ENCODE data around the gene FAM156A.
"Not testable (repeated sequence)": the region's sequence is repeated elsewhere in the genome, so short reads cannot be mapped to it uniquely, and the experiment has no call there.

FAM156A gene, protein sequence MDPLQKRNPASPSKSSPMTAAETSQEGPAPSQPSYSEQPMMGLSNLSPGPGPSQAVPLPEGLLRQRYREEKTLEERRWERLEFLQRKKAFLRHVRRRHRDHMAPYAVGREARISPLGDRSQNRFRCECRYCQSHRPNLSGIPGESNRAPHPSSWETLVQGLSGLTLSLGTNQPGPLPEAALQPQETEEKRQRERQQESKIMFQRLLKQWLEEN

DNA sequence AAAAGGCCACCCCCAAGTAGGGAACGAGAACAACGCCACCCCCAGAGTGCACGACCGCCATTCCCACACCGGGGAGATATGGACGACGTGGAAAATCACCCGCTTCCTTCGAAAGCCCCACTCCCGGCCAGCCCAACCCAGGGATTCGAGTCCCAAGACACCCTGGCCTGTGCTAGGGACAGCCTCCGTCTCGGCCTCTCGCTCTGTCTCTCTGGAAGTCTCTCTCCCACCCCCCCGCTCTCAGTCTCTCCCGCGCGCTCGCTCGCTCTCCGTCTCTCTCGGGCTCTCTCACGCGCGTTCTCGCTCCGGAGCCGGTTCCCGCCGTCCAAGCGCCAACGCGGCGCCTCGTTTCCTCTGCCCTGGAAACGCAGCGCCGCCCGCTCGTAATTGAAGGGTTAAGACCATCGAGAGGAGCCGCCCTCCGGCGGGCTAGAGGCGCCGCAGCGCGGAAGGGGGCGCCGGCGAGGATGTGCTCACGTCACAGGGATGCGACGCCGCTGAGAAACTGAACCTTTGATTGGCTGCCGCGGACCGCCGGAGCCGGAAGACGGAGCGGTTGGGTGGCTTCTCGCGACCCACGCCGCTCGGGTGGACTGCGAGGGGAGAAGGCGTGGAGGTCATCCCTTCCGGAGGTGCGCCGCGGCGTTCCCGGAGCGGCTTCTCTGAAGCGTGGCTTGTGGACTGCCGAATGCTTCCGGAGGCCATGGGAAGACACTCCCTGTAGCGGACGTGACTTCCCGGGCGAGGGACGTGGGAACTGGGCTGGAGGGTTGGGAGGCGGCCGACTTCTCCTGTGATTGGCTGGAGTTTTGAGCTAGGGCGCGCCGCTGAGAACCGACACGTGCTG, at the start of gene FAM156A:
Gene FAM156A, minus strand, starts transcription at position 406 of the 847 bp plus-strand sequence. CDS start 9,930 bp downstream, outside the sequence.
- not testable (repeated sequence) for DNase-seq (ENCODE audit: extremely low read depth in 1 of 2, low read depth in 1 of 2)

DNA sequence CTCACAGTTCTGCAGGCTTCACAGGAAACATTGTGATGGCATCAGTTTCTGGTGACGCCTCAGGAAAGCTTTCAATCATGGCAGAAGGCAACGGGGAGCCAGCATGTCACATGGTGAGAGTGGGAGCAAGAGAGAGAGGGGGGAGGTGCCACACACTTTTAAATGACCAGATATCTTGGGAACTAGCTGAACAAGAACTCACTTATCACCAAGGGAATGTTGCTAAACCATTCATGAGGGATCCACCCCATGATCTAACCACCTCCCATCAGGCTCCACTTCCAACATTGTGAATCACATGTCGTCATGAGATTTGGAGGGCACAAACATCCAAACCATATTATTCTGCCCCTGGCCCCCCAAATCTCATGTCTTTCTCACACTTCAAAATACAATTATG, 47.0 kb upstream of the FAM156A start:
- DNase-seq (ENCODE audit: extremely low read depth in 1 of 2, low read depth in 1 of 2): no peak

DNA sequence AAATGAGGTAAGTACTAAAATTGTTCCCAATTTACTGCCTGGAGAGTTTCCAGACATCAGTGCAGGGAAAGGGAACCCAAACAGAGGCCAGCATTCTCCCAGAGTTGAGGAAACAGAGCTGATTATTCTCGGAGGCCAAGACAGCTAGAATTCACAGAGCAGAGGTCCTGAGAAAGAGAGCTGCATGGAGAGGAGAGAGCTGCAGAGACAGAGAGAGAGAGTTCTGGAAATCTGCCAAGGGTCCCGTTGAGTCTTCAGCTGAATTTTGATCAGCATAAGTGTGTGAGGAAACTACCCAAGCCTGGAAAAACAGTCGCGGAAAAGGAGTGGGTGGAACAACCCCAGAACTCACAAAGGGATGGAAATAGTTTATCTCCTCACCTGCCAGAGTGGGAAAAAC, 46.5 kb upstream of the FAM156A start:
- no peak for DNase-seq (ENCODE audit: extremely low read depth in 1 of 2, low read depth in 1 of 2)

DNA sequence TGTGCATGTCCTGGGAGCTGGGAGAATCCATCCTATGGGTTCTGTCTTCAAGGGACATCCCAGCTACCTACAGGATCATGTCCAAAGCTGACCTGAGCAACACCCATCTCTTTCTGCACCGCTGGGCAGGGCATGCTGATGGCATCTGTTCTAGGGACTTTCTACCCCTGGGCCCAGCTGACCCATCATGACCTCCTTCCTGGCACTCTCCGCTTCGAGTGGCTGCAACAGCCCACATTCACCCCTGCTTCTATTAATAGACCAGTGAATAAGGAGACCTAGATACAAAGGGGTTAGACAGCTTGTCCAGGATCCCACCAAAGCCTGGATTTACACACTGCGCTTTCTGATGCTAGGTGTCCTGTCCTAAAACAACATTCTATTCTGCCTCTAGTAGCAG, 45.7 kb upstream of the FAM156A start:
- DNase-seq (ENCODE audit: extremely low read depth in 1 of 2, low read depth in 1 of 2): no peak

DNA sequence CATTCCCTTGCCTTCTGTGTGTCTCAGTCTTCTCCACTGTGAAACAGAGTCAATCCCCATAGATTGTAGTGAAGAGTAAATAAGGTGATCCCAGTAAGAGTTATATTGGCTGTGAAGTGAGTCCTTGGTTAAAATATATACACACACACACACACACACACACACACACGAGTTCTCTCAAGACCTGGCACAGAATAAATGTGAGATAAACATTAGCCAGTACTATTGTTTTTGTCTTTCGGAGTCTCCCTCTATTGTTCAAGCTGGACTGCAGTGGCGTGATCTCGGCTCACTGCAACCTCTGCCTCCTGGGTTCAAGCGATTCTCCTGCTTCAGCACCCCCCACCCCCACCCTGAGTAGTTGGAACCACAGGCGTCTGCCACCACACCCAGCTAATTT, 44.8 kb upstream of the FAM156A start:
- DNase-seq (ENCODE audit: extremely low read depth in 1 of 2, low read depth in 1 of 2): no peak

DNA sequence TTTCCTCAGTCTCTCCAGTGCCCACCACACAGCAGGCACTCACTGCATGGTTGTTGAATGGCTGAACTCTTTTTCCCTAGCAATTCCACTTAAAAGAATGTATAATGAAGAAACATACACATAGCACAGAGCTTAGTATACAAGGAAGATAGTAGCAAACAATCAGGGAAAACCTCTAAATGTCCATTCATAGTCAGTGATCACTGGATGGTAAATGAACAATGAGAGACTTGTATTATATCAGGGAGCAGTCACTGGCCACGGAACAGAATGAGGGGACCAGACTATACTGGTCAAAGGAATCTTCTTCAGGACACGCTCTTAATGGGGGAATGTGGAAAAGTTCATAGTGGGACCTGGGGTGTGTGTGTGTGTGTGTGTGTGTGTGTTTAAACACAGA, 43.6 kb upstream of the FAM156A start:
- DNase-seq (ENCODE audit: extremely low read depth in 1 of 2, low read depth in 1 of 2): no peak

DNA sequence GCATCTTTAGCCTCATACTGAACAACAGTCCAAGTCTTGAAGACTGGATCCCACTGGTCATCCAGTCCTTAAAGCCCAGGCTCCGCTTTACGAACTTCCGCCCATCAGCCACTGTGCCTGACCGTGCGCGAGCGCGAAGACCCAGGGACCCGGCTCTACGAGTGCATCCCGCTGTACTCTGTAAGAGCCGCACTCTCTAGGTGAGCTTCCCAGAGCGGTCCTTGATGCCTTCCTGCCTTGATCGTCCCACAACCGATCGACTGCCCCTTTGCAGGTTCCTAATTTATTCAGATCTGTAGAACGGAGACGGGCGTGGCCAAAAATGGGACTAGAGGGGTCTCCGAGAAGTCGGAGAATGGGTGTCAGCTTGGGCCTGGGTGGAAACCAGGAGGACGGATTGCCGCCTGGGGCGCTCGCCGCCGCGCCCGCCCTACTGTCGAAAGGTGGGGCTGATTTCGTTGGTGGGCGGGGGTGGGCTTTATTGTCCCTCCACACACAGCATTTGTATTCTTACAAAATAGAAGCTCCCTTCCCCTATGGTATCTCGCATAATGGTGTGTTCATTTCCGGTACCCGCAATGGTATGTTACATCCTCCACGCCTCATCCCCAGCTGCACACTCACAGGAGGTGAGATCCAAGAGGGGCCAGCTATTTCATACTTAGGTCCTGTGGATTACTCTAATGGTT, 42.3 kb upstream of the FAM156A start:
- DNase-seq (ENCODE audit: extremely low read depth in 1 of 2, low read depth in 1 of 2): no peak

DNA sequence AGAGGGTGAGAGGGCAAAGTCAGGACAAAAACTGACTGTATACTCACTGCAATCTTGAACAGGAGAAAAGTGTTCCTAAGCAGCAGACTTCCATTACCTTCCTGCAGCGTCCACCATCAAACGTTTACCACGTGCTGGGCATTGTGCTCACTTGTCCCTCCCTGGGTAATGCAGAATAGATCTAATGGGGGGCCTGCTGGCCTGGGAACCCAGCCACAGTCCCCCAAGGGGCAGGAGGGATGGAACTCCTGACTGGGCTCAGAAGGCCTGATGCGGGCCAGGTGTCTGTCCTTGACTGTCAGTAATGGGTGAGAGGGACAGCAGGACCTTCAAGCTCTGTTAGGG, 37.6 kb upstream of the FAM156A start:
- DNase-seq (ENCODE audit: extremely low read depth in 1 of 2, low read depth in 1 of 2): no peak

DNA sequence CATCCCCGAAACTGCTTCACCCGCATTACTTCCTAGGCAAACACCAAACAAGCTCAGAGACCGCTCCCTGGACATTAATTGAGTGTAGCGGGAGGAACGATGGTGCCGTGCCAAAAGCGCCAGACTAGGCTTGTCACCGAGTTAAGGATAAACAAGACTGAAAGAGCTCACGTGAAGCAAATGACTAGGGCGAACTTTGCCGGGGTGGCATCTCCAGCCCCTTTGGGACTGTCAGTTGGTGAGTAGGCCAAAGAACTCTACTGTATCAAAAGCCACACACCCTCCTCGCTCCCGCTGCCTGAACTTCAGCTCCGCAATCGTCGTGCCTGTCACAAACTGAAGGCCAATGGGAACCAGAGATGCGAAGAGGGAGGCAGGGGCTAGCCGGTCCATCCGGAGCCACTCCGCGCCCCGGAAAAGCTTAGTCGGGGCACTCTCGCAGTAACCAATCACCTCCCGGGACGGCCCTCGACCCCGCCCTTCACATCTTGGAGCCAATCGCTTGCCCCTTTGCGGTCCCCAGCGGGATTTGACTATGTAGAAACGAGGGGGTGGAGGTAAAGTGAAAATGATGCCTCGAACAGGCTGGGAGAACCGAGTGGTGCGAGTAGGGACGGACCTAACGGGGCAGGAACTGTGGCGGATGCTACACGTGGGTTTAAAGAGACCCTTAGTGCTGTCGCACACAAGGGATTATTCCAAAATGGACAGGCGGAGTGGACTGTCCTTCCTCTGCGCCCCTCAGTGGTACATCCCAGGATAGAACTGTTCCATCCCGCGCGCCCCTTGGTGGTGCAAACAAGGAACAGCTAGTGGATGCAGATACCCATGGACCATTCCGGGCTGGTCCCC, 37.0 kb upstream of the FAM156A start:
- DNase-seq (ENCODE audit: extremely low read depth in 1 of 2, low read depth in 1 of 2): peak; percentile 77 to 91

DNA sequence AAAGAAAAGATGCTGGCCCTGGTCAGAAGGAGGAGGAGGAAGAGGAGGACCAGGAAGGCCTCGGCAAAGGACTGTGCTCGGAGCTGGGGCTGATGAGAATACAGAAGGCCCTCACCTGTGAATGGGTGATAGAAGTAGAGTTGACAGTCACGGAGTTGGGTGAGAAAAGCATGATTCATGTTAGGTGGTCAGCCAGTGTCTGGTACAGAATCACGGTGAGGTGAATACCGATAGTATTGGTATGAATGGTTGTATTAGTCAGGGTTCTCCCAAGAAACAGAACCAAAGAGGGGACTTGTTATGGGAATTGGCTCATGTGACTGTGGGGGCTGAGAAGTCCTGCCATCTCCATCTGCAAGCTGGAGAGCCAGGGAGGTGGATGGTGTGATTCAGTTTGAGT, 32.5 kb upstream of the FAM156A start:
- no peak for DNase-seq (ENCODE audit: extremely low read depth in 1 of 2, low read depth in 1 of 2)

DNA sequence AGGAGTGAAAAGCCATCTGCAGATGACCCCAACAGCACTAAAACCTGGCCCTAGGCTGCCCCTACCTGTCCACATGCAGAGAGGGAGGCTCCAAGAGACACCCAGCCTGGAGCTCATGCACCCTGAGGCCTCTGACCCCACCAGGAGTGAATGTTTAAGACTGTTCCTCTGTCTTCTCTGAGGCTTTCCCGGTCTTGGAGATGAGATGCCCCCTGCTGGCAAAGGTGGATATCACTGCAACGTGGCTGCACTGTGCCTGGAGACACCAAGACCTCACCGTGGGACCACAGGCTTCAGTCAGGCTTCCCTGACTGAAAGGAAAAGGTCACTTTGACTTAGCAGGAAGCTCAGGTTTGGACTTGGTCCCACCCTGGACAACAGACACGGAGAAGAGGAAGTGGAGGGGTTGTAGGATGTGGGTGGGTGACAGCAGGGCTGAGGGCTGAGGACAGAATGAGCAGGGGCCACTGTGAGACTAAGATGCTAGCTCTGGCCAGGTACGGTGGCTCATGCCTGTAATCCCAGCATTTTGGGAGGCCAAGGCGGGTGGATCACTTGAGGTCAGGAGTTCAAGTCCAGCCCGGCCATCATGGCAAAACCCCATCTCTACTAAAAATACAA, 31.8 kb upstream of the FAM156A start:
- peak; percentile 25 to 33 for DNase-seq (ENCODE audit: extremely low read depth in 1 of 2, low read depth in 1 of 2)

DNA sequence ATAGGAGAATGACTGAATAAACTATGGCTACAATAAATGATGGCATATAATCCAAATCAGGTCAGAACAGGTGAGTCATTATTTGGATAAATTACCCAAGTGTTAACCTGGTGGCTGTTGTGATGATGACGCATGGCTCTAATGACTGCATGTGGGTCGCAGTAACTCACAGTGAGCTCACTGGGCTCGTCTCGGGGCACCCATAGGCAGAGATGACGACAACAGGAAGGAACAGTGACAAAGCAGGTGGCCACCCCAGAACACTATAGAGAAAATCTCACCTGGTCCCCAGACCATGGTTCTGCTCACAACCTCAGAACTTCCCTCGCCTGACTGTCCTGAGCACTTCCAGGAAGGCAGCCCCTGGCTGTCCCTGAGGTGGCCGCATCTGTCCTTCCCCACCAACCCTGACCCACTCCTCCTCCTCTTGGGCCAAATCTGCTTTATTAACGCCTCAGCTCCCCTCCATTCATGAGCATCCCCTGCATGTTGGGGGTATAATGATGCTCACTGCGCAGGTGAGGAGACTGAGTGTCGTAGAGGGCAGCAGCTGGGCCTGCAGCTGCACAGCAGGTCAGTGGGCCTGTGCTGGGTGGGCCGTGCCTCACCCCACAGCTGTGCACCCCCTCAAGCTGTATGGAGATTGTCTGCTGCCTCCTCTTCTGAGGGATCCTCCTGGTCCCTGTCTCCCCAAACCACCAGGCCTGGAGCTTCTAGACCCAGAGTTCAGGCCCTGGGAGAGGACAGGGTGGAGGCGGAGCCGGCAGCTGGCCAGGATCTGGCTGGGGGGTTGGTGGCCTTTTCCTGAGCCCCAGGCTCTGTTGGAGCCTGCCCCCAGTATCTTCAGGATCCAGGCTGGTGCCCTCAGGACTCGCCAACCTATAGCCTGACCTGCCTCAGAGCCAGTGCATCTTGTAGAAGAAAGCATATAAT, 30.9 kb upstream of the FAM156A start:
- DNase-seq (ENCODE audit: extremely low read depth in 1 of 2, low read depth in 1 of 2): no peak

DNA sequence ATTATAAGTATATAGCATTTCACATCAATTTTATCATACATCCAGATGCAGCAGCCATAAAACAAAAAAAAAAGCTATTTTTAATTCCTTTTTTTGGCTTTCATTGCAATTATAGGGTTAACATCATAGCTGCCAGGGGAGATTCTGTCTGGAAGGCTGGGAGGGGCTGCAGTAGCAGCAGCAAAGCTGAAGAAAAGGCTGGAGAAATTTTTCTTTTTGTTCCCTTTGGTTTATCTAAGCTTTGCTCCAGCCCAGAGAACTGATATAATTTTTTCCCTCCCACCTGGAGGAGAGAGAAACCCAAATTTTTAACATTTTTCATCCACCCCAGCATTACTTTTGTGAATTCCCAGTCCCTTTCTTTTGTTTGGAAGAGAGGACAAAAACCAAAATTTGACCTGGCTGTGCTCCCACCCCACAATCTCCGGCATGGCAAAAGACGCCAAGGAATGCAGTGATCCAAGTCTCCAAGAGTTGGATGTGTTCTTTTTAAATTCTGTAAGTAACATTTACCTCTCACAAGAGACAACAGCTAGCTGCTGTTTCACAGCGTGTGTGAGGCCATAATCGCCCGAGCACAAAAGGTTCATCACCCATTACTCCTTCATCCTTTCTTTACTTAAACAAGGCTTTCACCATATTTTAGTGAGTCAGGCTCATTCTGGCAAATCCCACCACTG, 25.1 kb upstream of the FAM156A start:
- DNase-seq (ENCODE audit: extremely low read depth in 1 of 2, low read depth in 1 of 2): no peak

DNA sequence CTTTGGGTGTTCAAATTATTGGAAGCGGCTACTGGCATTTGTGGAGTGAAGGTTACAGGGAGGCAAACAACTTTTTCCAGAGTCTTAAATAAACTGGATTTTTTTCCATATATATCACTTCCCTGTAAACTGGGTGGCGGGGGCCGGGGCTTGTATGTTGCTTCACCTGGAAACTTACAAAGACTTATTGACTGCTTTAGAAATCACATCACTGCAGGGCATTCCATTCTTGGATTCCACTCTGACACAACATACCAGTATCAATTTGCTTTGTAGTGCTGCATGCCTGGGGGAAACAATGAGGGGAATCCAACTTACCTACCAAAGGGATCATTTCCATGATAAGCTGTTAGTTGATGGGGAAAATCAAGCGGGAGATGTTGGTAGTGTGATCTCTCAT, 21.7 kb upstream of the FAM156A start:
- DNase-seq (ENCODE audit: extremely low read depth in 1 of 2, low read depth in 1 of 2): no peak

DNA sequence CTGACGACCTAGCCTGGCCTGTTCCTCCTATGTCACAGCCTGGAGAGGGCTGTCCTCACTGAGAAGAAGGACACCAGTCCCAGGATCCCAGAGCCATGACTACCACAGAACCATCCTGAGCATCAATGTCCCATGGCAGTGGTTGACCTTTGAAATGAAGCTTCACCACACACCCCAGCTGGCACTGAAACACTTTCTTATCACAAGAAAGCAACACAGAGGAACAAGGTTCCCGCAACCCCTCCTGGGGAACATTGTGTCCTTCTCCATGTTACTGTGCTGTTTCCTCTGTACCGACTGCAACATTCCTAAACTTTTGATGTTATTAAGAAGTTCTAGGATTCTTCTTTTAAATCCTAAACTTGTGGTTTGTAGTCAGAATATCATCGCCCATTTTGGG, 21.2 kb upstream of the FAM156A start:
- no peak for DNase-seq (ENCODE audit: extremely low read depth in 1 of 2, low read depth in 1 of 2)

DNA sequence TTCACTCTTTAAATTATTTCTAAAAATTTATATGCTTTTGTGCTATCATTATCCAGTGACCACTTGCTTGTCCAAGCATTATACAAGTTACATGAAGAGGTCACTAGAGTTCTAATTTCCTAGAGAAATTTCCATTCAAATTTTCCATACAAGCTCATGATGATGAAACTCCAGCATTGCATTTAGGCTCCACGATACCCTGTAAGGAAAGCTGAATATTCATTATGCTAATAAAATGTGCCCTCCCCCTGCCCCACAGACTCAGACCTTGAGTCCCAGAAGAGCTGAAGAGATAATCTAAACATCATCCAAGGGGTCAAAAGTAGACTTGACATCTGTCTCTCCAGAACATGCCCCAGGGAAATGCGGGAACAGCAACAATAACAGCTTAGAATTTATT, 19.6 kb upstream of the FAM156A start:
- no peak for DNase-seq (ENCODE audit: extremely low read depth in 1 of 2, low read depth in 1 of 2)

DNA sequence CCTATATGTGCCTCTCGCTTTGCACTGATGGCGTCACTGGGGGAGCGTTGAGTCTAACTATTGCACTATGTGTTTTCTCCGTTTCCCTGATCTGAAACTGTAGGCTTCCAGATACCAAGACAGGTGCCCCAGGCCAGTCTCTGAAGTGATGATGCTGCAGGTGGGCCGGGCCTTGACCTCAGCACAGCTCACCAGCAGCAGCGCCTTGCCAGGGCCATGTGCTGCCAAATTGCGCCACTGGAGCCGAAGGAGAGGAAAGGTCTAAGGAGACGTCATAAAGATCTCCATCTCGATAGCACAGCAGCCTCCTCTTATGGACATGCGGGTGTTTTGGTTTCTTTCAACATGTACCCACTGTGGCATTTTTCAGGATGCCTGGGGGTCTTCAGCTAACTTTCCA, 17.3 kb upstream of the FAM156A start:
- DNase-seq (ENCODE audit: extremely low read depth in 1 of 2, low read depth in 1 of 2): not testable (repeated sequence)

DNA sequence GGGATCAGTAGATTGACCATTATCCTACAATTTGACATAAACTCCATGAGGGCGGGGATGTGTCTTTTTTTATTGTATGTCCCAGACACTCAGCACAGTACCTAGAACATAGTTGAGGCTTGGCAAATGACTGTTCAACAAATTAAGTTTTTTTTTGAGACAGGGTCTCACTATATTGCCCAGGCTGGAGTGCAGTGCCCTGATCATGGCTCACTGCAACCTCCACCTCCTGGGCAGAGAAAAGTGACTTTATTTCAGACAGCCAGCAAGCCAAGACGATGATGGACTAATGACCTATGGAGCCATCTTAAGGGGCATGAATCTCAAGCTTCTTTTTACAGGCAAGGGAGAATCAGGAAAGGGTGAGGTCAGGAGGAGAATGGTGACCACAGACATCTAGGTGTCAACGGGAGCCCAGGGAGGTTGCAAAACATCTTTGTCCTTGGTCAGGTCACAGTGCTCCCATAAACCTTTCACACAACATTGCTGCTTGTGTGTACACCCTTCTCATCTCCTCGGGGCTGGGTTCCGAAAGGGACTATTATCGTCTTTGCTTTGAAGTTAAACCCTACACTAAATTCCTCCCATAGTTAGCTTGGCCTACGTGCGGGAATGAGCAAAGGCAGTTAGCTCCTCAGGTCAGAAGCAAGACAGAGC, 16.1 kb upstream of the FAM156A start:
- DNase-seq (ENCODE audit: extremely low read depth in 1 of 2, low read depth in 1 of 2): not testable (repeated sequence)

Measured in stimulated activated CD8-positive, alpha-beta memory T cell treated with anti-CD3 and anti-CD28 coated beads, Interleukin-7, amount 100 ng/mL, for 48 hours (primary cell).